ENCODE data around the gene CASZ1.

DNA sequence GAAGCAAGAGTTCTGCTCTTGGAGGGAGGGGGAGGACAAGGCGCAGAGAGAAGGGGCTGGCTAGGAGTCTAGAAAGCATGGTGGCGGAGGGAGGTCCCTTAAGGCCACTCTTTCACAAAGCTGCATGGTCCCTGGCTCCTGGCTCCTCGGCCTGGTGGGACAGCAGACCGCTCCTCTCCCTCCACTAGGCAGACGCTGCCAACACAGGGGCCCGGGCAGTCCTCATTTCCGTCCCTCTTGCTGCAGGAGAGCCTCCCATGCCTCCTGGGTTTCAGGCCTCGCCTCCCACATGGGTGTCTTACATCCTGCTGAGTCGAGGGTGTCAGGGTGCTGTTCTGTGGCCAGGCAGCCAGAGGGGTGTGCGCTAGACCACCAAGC is 108.0 kb downstream of the CASZ1 start:
- TF ChIP-seq POLR2A (IDR thresholded peaks at IDR 0.05; ENCODE audit: low read depth, low read length): no peak
- no peak for TF ChIP-seq POLR2AphosphoS5 (IDR thresholded peaks at IDR 0.05; ENCODE audit: insufficient read depth, low read depth, low read length)
- TF ChIP-seq, protein P1, sequence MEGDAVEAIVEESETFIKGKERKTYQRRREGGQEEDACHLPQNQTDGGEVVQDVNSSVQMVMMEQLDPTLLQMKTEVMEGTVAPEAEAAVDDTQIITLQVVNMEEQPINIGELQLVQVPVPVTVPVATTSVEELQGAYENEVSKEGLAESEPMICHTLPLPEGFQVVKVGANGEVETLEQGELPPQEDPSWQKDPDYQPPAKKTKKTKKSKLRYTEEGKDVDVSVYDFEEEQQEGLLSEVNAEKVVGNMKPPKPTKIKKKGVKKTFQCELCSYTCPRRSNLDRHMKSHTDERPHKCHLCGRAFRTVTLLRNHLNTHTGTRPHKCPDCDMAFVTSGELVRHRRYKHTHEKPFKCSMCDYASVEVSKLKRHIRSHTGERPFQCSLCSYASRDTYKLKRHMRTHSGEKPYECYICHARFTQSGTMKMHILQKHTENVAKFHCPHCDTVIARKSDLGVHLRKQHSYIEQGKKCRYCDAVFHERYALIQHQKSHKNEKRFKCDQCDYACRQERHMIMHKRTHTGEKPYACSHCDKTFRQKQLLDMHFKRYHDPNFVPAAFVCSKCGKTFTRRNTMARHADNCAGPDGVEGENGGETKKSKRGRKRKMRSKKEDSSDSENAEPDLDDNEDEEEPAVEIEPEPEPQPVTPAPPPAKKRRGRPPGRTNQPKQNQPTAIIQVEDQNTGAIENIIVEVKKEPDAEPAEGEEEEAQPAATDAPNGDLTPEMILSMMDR (IDR thresholded peaks at IDR 0.05; ENCODE audit: extremely low read depth in 1 of 2, insufficient read depth in 1 of 2, low read depth in 1 of 2, low read length in 2 of 2): no peak
- no peak for TF ChIP-seq JUN (IDR thresholded peaks at IDR 0.05; ENCODE audit: borderline replicate concordance, insufficient read depth, insufficient read length, low read depth)
- no peak for TF ChIP-seq EZH2 (IDR thresholded peaks at IDR 0.05; ENCODE audit: borderline replicate concordance, low read depth, low read length, severe bottlenecking)
- no peak for TF ChIP-seq GATA2 (IDR thresholded peaks at IDR 0.05; ENCODE audit: insufficient read depth, insufficient read length, low read depth, low read length)
